Tibial nerve (tissue), 3 donors: ENCODE measurements around the gene CEACAM3.

ENCODE experiments used
- POLR2A ChIP-seq, 2 donors: fragments of 450-650 bp; IDR thresholded peaks; one replicate each; pipeline ENCODE4 v1.6.1; 2017; ENCODE audit warnings: antibody characterized with exemption in 2 of 2, mild to moderate bottlenecking in 2 of 2, moderate library complexity in 2 of 2
- TF ChIP-seq, protein P1 (sequence below), 5 experiments: fragments of 200-600 bp in 3 of 5; fragments of 450-650 bp in 2 of 5; sonication (generic) in 3 of 5; IDR thresholded peaks; one replicate each; pipeline ENCODE4 v1.5.1; 2016 to 2019; ENCODE audit warnings: antibody characterized with exemption in 5 of 5, mild to moderate bottlenecking in 3 of 5, moderate library complexity in 2 of 5

DNA sequence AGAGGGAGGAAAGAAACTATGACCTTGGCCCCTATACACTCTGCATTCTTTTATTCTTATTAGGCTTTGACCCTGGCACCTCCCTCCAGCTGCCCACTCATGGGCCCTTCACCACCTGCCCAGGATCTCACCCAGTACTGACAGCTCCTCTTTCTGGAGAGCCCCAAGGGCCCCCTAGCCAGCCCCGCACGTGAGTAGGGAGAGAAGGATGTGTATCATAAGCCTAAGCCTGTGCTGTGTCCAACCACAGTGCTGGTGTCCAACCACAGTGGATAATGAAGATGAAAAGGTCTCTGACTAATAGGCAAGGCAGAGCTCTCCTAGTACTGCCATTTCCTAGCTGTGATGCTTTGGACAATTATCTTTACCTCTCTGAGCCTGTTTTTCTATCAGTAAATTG, 52.7 kb downstream of the CEACAM3 start:
- TF ChIP-seq, protein P1, sequence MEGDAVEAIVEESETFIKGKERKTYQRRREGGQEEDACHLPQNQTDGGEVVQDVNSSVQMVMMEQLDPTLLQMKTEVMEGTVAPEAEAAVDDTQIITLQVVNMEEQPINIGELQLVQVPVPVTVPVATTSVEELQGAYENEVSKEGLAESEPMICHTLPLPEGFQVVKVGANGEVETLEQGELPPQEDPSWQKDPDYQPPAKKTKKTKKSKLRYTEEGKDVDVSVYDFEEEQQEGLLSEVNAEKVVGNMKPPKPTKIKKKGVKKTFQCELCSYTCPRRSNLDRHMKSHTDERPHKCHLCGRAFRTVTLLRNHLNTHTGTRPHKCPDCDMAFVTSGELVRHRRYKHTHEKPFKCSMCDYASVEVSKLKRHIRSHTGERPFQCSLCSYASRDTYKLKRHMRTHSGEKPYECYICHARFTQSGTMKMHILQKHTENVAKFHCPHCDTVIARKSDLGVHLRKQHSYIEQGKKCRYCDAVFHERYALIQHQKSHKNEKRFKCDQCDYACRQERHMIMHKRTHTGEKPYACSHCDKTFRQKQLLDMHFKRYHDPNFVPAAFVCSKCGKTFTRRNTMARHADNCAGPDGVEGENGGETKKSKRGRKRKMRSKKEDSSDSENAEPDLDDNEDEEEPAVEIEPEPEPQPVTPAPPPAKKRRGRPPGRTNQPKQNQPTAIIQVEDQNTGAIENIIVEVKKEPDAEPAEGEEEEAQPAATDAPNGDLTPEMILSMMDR (IDR thresholded peaks at IDR 0.05) = no peak
- TF ChIP-seq POLR2A (IDR thresholded peaks at IDR 0.05) = no peak
